Measurements from ENCODE around the gene PPP3CA. TPM values are rescaled to one million over a fixed set of nuclear protein-coding genes. Genes with fewer than 3 reads are reported as not detected.

Gene PPP3CA
- total RNA-seq, 1 donor from 2014 or later: 40.2 TPM

DNA sequence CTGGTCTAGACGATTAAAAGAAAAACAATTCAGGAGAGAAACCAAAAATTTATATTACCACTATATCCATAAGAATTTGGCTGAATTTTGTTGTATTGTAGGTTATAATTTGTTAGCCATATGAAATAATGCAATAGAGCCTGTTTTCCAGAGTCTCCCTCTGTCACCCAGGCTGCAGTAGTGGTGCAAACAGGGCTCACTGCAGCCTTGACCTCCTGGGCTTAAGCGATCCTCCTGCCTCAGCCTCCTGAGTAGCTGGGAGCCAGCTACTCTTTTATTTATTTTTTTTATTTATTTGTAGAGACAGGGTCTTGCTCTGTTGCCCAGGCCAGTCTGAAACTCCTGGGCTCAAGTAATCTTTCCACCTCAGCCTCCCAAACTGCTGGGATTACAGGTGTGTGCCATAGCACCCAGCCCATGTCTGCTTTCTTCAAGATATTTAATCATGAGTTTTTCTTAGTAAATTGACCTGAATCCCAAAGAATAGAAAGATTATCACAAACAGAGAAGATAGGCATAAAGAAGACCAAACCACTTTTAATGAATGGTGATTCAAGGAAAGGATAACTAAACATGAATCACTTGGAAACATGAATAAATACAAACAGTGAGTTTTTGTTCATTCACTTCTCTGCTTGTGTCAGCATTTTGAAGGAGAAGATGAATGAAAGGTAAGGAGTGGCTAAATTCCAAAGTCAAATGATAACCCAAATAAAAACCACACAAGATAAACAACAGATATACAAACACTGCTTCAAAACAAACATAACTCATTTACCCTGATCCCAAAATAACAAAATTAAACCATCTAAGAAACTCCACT lies 82.1 kb downstream of the PPP3CA start:
- H3K9ac ChIP-seq (ENCODE audit: low read depth in 1 of 3, low read length in 3 of 3): no peak overlapping the region
- H3K9me3 ChIP-seq (ENCODE audit: control insufficient read depth in 3 of 3, low read length in 3 of 3): no peaks in the 10 kb centered on the region
- H3K36me3 ChIP-seq (ENCODE audit: control insufficient read depth in 3 of 3, insufficient read depth in 3 of 3, low read length in 3 of 3): no peaks in the 10 kb centered on the region
- H3K27me3 ChIP-seq (ENCODE audit: control insufficient read depth in 3 of 3, insufficient read depth in 3 of 3, low read length in 3 of 3): no peaks in the 10 kb centered on the region
- no peak overlapping the region for H3K27ac ChIP-seq (ENCODE audit: low read depth, low read length)
- peaks cover 0 to 6% (median 0%) of the 10 kb centered on the region in 3 donors for H3K4me1 ChIP-seq (ENCODE audit: control insufficient read depth in 3 of 3, insufficient read depth in 3 of 3, low read length in 3 of 3)
- no peak overlapping the region for H3K4me3 ChIP-seq (ENCODE audit: low read length in 3 of 3)

DNA sequence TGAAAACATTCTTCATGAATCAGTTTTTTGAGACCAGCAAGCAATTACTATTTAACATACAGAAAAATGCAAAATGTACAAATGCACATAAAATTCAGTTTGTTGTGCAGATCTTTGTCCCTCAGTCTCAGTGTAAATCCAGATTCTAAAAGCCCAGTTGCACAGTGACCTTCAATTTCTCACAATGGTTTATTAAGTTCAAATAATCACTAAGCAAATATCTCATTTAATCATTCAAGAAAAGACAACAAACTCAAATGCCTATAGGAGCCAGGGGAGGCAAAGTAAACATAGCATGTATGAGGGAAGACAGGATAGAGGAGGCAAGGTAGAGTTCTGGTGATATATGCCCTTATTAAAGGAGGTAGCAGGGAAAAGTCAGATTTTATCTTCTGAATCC lies 82.8 kb downstream of the PPP3CA start:
- Histone ChIP-seq H3K4me3 (ENCODE audit: low read length in 3 of 3) (no peak overlapping the region), H3K9ac (ENCODE audit: low read depth in 1 of 3, low read length in 3 of 3) (no peak overlapping the region), H3K27me3 (ENCODE audit: control insufficient read depth in 3 of 3, insufficient read depth in 3 of 3, low read length in 3 of 3) (no peaks in the 10 kb centered on the region), H3K36me3 (ENCODE audit: control insufficient read depth in 3 of 3, insufficient read depth in 3 of 3, low read length in 3 of 3) (no peaks in the 10 kb centered on the region), H3K27ac (ENCODE audit: low read depth, low read length) (no peak overlapping the region), H3K4me1 (ENCODE audit: control insufficient read depth in 3 of 3, insufficient read depth in 3 of 3, low read length in 3 of 3) (peaks cover 0 to 5% (median 5%) of the 10 kb centered on the region in 3 donors), H3K9me3 (ENCODE audit: control insufficient read depth in 3 of 3, low read length in 3 of 3) (no peaks in the 10 kb centered on the region)

DNA sequence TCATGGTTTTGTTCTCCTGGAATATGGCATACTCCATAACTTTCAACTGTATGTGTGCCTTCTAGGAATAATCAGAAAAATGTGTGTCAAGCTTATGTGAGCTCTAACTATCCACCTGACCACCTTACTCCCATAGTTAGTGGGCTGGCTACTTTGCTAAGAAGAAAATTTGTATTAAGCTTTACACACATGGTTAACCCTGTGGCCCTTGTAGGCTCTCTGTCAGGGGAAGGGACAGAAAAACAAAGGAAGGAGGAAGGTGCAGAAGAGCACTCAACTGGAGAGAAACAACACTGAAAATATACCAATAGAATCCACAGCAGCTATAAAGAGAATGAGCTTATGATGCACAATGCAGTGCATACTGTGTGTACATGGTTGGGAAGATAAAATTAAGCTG lies 84.6 kb downstream of the PPP3CA start:
- Histone ChIP-seq H3K36me3 (ENCODE audit: control insufficient read depth in 3 of 3, insufficient read depth in 3 of 3, low read length in 3 of 3) (no peaks in the 10 kb centered on the region), H3K9ac (ENCODE audit: low read depth in 1 of 3, low read length in 3 of 3) (no peak overlapping the region), H3K4me1 (ENCODE audit: control insufficient read depth in 3 of 3, insufficient read depth in 3 of 3, low read length in 3 of 3) (peaks cover 0 to 8% (median 5%) of the 10 kb centered on the region in 3 donors), H3K27me3 (ENCODE audit: control insufficient read depth in 3 of 3, insufficient read depth in 3 of 3, low read length in 3 of 3) (no peaks in the 10 kb centered on the region), H3K4me3 (ENCODE audit: low read length in 3 of 3) (no peak overlapping the region), H3K27ac (ENCODE audit: low read depth, low read length) (no peak overlapping the region), H3K9me3 (ENCODE audit: control insufficient read depth in 3 of 3, low read length in 3 of 3) (no peaks in the 10 kb centered on the region)

DNA sequence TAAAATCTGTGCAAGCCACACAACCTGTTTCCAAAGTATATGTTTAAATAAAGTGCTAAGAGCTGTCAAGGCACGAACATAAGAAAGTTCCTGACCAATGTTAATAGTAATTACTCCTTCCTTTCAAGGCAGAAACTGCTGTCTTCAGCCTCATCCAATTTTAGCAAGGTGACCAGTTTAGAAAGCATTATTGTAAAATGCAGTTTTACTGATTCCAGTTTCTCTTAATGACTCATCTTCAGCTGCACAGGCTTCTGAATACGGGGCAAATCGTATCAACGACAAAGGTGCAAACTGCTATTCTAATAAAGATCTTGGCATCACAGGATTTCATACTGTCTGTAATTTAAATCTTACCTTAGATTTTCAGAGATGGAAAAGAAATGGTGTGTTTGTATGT lies 87.5 kb downstream of the PPP3CA start:
- no peaks in the 10 kb centered on the region for H3K27me3 ChIP-seq (ENCODE audit: control insufficient read depth in 3 of 3, insufficient read depth in 3 of 3, low read length in 3 of 3)
- H3K4me3 ChIP-seq (ENCODE audit: low read length in 3 of 3): no peak overlapping the region
- peaks cover 0 to 8% (median 5%) of the 10 kb centered on the region in 3 donors for H3K4me1 ChIP-seq (ENCODE audit: control insufficient read depth in 3 of 3, insufficient read depth in 3 of 3, low read length in 3 of 3)
- no peak overlapping the region for H3K27ac ChIP-seq (ENCODE audit: low read depth, low read length)
- H3K9ac ChIP-seq (ENCODE audit: low read depth in 1 of 3, low read length in 3 of 3): no peak overlapping the region
- H3K36me3 ChIP-seq (ENCODE audit: control insufficient read depth in 3 of 3, insufficient read depth in 3 of 3, low read length in 3 of 3): no peaks in the 10 kb centered on the region
- no peaks in the 10 kb centered on the region for H3K9me3 ChIP-seq (ENCODE audit: control insufficient read depth in 3 of 3, low read length in 3 of 3)

DNA sequence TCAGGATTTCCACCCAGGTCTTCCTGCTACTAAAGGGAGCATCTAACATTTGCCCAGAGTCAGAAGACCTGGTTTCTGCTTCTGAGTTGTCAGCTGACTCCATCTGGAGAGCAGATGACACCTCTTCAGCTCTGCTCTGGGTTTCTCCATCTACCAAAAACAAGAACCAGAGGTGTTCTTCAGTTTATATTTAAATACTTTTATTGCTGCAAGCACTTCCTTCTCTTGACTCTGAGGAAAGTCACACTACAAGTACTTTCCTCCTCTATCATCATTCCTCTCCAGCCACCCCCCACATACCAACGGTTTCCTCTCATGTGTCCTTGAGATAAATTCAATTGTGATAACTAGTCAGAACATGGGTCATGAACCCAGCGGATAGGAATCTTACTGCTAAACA lies 88.4 kb downstream of the PPP3CA start:
- Histone ChIP-seq H3K9ac (ENCODE audit: low read depth in 1 of 3, low read length in 3 of 3) (no peak overlapping the region), H3K27me3 (ENCODE audit: control insufficient read depth in 3 of 3, insufficient read depth in 3 of 3, low read length in 3 of 3) (no peaks in the 10 kb centered on the region), H3K4me3 (ENCODE audit: low read length in 3 of 3) (no peak overlapping the region), H3K27ac (ENCODE audit: low read depth, low read length) (no peak overlapping the region), H3K36me3 (ENCODE audit: control insufficient read depth in 3 of 3, insufficient read depth in 3 of 3, low read length in 3 of 3) (no peaks in the 10 kb centered on the region), H3K9me3 (ENCODE audit: control insufficient read depth in 3 of 3, low read length in 3 of 3) (no peaks in the 10 kb centered on the region), H3K4me1 (ENCODE audit: control insufficient read depth in 3 of 3, insufficient read depth in 3 of 3, low read length in 3 of 3) (peaks cover 0 to 8% (median 5%) of the 10 kb centered on the region in 3 donors)

DNA sequence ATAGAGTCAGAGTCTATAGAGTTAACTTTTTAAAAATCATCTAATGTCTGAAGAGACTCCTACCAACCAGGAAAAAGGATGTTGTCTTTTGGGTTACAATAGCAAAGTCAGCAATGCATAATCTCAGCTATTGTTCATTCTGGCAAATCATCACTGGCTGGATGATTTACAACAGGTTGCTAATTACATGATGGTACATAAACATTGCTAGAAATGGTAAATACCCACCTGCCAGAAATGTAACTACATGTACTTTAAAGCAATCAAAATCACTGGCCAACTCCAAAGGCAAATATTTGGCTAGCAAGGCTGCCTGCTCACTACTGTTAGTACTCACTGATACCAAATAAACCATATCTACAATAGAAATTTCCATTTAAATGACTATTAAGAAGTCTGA lies 91.1 kb downstream of the PPP3CA start:
- no peak overlapping the region for H3K9ac ChIP-seq (ENCODE audit: low read depth in 1 of 3, low read length in 3 of 3)
- no peaks in the 10 kb centered on the region for H3K9me3 ChIP-seq (ENCODE audit: control insufficient read depth in 3 of 3, low read length in 3 of 3)
- H3K4me3 ChIP-seq (ENCODE audit: low read length in 3 of 3): no peak overlapping the region
- no peaks in the 10 kb centered on the region for H3K27me3 ChIP-seq (ENCODE audit: control insufficient read depth in 3 of 3, insufficient read depth in 3 of 3, low read length in 3 of 3)
- peaks cover 0 to 14% (median 8%) of the 10 kb centered on the region in 3 donors for H3K4me1 ChIP-seq (ENCODE audit: control insufficient read depth in 3 of 3, insufficient read depth in 3 of 3, low read length in 3 of 3)
- no peak overlapping the region for H3K27ac ChIP-seq (ENCODE audit: low read depth, low read length)
- H3K36me3 ChIP-seq (ENCODE audit: control insufficient read depth in 3 of 3, insufficient read depth in 3 of 3, low read length in 3 of 3): no peaks in the 10 kb centered on the region

DNA sequence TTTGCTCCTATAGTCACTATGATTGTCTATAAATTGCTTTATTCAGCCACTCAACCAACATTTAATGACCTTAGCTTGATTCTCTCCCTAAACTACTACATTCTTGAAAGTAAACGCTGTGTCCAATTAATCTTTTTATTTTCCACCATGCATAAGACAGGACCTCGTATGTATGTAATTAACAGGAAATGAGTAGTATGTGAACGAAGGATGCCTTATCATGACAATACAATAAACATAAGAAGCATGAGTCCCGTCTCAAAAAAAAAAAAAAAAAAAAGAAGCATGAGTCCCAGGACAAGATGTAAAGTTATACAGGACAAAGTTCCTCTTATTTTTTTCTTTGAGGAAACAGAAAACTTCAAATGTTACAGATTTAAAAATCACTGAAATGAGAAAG lies 92.5 kb downstream of the PPP3CA start:
- H3K4me1 ChIP-seq (ENCODE audit: control insufficient read depth in 3 of 3, insufficient read depth in 3 of 3, low read length in 3 of 3): peaks cover 0 to 10% (median 6%) of the 10 kb centered on the region in 3 donors
- H3K4me3 ChIP-seq (ENCODE audit: low read length in 3 of 3): no peak overlapping the region
- no peak overlapping the region for H3K9ac ChIP-seq (ENCODE audit: low read depth in 1 of 3, low read length in 3 of 3)
- no peaks in the 10 kb centered on the region for H3K36me3 ChIP-seq (ENCODE audit: control insufficient read depth in 3 of 3, insufficient read depth in 3 of 3, low read length in 3 of 3)
- no peak overlapping the region for H3K27ac ChIP-seq (ENCODE audit: low read depth, low read length)
- no peaks in the 10 kb centered on the region for H3K27me3 ChIP-seq (ENCODE audit: control insufficient read depth in 3 of 3, insufficient read depth in 3 of 3, low read length in 3 of 3)
- H3K9me3 ChIP-seq (ENCODE audit: control insufficient read depth in 3 of 3, low read length in 3 of 3): no peaks in the 10 kb centered on the region

DNA sequence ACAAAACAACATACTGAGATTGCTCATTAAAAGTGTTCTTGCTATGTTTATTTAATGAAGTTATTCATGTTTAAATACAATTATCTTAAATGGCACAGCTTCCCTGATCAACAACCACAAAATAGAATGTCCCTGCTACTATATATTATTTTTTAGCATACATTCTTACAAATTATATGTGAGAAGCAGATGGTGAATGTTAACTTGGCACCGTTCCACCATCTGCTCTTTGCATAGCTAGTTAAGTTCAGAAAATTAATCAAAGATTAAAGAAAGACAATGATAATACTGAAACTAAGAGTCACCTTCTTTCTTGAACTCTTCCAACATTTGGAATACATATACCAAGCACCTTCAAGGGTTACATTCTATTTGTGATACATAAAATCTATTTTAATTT lies 94.2 kb downstream of the PPP3CA start:
- Histone ChIP-seq H3K9me3 (ENCODE audit: control insufficient read depth in 3 of 3, low read length in 3 of 3) (no peaks in the 10 kb centered on the region), H3K4me1 (ENCODE audit: control insufficient read depth in 3 of 3, insufficient read depth in 3 of 3, low read length in 3 of 3) (peaks cover 0 to 6% (median 4%) of the 10 kb centered on the region in 3 donors), H3K27me3 (ENCODE audit: control insufficient read depth in 3 of 3, insufficient read depth in 3 of 3, low read length in 3 of 3) (no peaks in the 10 kb centered on the region), H3K9ac (ENCODE audit: low read depth in 1 of 3, low read length in 3 of 3) (no peak overlapping the region), H3K36me3 (ENCODE audit: control insufficient read depth in 3 of 3, insufficient read depth in 3 of 3, low read length in 3 of 3) (no peaks in the 10 kb centered on the region), H3K4me3 (ENCODE audit: low read length in 3 of 3) (no peak overlapping the region), H3K27ac (ENCODE audit: low read depth, low read length) (no peak overlapping the region)

DNA sequence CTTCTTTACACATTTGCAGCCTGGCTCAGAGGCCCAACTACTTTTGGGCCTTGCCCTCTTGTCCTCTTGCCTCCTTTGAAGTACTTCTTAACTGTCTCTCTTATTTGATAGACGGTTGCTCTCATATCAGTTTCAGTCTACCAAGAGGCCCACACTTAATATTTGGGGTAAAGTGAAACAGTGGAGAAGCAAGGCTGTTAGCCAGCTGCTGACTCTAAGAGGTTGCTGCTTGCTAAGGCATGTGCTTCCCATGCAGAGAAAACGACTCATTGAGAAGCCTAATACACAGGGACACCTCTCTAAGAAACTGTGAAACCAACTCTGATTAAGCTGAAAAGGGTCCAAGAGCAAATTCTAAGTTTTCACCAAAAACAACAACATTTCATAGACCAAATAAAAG lies 94.6 kb downstream of the PPP3CA start:
- H3K4me1 ChIP-seq (ENCODE audit: control insufficient read depth in 3 of 3, insufficient read depth in 3 of 3, low read length in 3 of 3): peaks cover 0 to 6% (median 4%) of the 10 kb centered on the region in 3 donors

DNA sequence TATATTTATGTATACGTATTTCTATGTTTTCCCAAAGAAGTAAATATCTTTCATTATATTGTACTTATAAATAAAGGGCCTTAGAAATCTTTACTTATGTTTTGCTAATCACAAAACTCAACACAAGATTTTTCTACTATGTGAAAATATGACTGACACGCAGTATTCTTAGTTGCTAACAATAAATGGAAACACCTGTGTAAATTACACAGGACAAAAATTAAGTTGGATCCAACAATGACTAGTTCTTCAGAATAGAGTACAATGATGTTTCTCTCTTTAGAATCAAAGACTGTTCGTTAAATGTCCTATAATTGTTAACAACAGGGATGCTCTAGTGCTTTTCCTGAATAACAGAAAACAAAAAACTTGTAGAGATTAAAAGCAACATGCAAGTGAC lies 96.1 kb downstream of the PPP3CA start:
- no peak overlapping the region for H3K4me3 ChIP-seq (ENCODE audit: low read length in 3 of 3)
- H3K27ac ChIP-seq (ENCODE audit: low read depth, low read length): no peak overlapping the region
- H3K9ac ChIP-seq (ENCODE audit: low read depth in 1 of 3, low read length in 3 of 3): no peak overlapping the region
- H3K36me3 ChIP-seq (ENCODE audit: control insufficient read depth in 3 of 3, insufficient read depth in 3 of 3, low read length in 3 of 3): no peaks in the 10 kb centered on the region
- peaks cover 0 to 6% (median 4%) of the 10 kb centered on the region in 3 donors for H3K4me1 ChIP-seq (ENCODE audit: control insufficient read depth in 3 of 3, insufficient read depth in 3 of 3, low read length in 3 of 3)
- no peaks in the 10 kb centered on the region for H3K27me3 ChIP-seq (ENCODE audit: control insufficient read depth in 3 of 3, insufficient read depth in 3 of 3, low read length in 3 of 3)
- H3K9me3 ChIP-seq (ENCODE audit: control insufficient read depth in 3 of 3, low read length in 3 of 3): no peaks in the 10 kb centered on the region

More for the DNA sequence above, 94.6 kb downstream of the PPP3CA start:
- Histone ChIP-seq H3K9me3 (ENCODE audit: control insufficient read depth in 3 of 3, low read length in 3 of 3) (no peaks in the 10 kb centered on the region), H3K4me3 (ENCODE audit: low read length in 3 of 3) (no peak overlapping the region), H3K27ac (ENCODE audit: low read depth, low read length) (no peak overlapping the region), H3K9ac (ENCODE audit: low read depth in 1 of 3, low read length in 3 of 3) (no peak overlapping the region), H3K36me3 (ENCODE audit: control insufficient read depth in 3 of 3, insufficient read depth in 3 of 3, low read length in 3 of 3) (no peaks in the 10 kb centered on the region), H3K27me3 (ENCODE audit: control insufficient read depth in 3 of 3, insufficient read depth in 3 of 3, low read length in 3 of 3) (no peaks in the 10 kb centered on the region)
